HepG2 (cell line): Measurements from ENCODE around the gene TLK1. TPM values are rescaled to one million over a fixed set of nuclear protein-coding genes. Genes with fewer than 3 reads are reported as not detected.

Experiments
- ARNTL ChIP-seq: sonication (generic); formaldehyde crosslinking; IDR thresholded peaks from 2 replicates; pipeline ENCODE4 v1.4.0; 2020; ENCODE audit warnings: mild to moderate bottlenecking, missing genetic modification reagents
- CCDC6 ChIP-seq: sonication (generic); formaldehyde crosslinking; IDR thresholded peaks from 2 replicates; pipeline ENCODE4 v1.8.1; 2022; ENCODE audit warnings: mild to moderate bottlenecking, missing genetic modification reagents, moderate library complexity
- DPF2 ChIP-seq: sonication (generic); formaldehyde crosslinking; IDR thresholded peaks from 2 replicates; pipeline ENCODE4 v1.4.0; 2020; ENCODE audit warnings: mild to moderate bottlenecking, low read depth, missing genetic modification reagents, borderline replicate concordance
- DR1 ChIP-seq: sonication (generic); formaldehyde crosslinking; IDR thresholded peaks from 2 replicates; pipeline ENCODE4 v1.8.0; 2021; ENCODE audit warnings: mild to moderate bottlenecking, missing genetic modification reagents, inconsistent platforms
- FOXC1 ChIP-seq: sonication (generic); formaldehyde crosslinking; IDR thresholded peaks from 2 replicates; pipeline ENCODE4 v1.8.0; 2022; ENCODE audit warnings: mild to moderate bottlenecking, missing genetic modification reagents, borderline replicate concordance
- GABPA ChIP-seq, 2 experiments: IDR thresholded peaks; 2 replicates each; pipeline ENCODE4 v1.6.1; 2011 to 2016; ENCODE audit warnings: low read depth in 2 of 2, low read length in 1 of 2, missing biosample characterization in 1 of 2, missing genetic modification characterization in 1 of 2
- GPN1 ChIP-seq: sonication (generic); formaldehyde crosslinking; IDR thresholded peaks from 2 replicates; pipeline ENCODE4 v1.5.1; 2020; ENCODE audit warnings: missing genetic modification reagents, borderline replicate concordance
- HHEX ChIP-seq: IDR thresholded peaks from 2 replicates; pipeline ENCODE4 v1.6.1; 2016; ENCODE audit warnings: control low read depth
- HNRNPL ChIP-seq: fragments of 200-400 bp; formaldehyde crosslinking; IDR thresholded peaks from 2 replicates; pipeline ENCODE4 v1.6.1; 2017; ENCODE audit warnings: mild to moderate bottlenecking, low read depth, low read length
- HOXA3 ChIP-seq: sonication (generic); formaldehyde crosslinking; IDR thresholded peaks from 2 replicates; pipeline ENCODE4 v1.5.0; 2020; ENCODE audit warnings: missing genetic modification reagents
- KDM6A ChIP-seq: IDR thresholded peaks from 2 replicates; pipeline ENCODE4 v1.6.1; 2016; ENCODE audit warnings: low read depth
- MIER3 ChIP-seq: IDR thresholded peaks from 2 replicates; pipeline ENCODE4 v1.6.1; 2016; ENCODE audit warnings: missing compliant biosample characterization, borderline replicate concordance
- NFIC ChIP-seq: IDR thresholded peaks from 2 replicates; pipeline ENCODE4 v1.6.1; 2012; ENCODE audit warnings: mild to moderate bottlenecking, low read length, inconsistent platforms
- ZFP1 ChIP-seq: IDR thresholded peaks from 2 replicates; pipeline ENCODE4 v1.6.1; 2016
- ZNF615 ChIP-seq: sonication (generic); formaldehyde crosslinking; IDR thresholded peaks from 2 replicates; pipeline ENCODE4 v1.5.0; 2020; ENCODE audit warnings: mild to moderate bottlenecking, missing genetic modification reagents, borderline replicate concordance
- ZSCAN29 ChIP-seq: sonication (generic); formaldehyde crosslinking; conservative IDR thresholded peaks from 2 replicates; pipeline ENCODE4 v1.4.0; 2020; ENCODE audit warnings: mild to moderate bottlenecking, missing genetic modification reagents
- polyA plus RNA-seq, 8 experiments: library from polyadenylated mRNA; depleted of rRNA in 3 of 8; stranded (reverse) in 7 of 8; unstranded in 1 of 8; fragments of >200 nt; fragmentation: Illumina TruSeq in 4 of 8; extraction: Trizol in 4 of 8; gene quantifications; 2 replicates each; pipeline versions ENCODE4 v1.2.1 to v1.2.3, GENCODE V29; 2011 to 2016; ENCODE audit warnings: low read depth in 4 of 8, missing spikeins in 1 of 8, mixed read lengths in 1 of 8; ENCODE audit not compliant: insufficient read depth in 1 of 8
- total RNA-seq, 5 experiments: library from RNA; depleted of rRNA; stranded (reverse); fragments of >200 nt; fragmentation: Illumina TruSeq; extraction: Trizol; gene quantifications; 2 replicates each; pipeline ENCODE4 v1.2.3, GENCODE V29; 2016; ENCODE audit warnings: low read depth in 1 of 5
- TF ChIP-seq, protein P1 (sequence below): sonication (generic); formaldehyde crosslinking; IDR thresholded peaks from 2 replicates; pipeline ENCODE4 v1.4.0; 2020; ENCODE audit warnings: missing genetic modification reagents
- TF ChIP-seq, protein P2 (sequence below): sonication (generic); formaldehyde crosslinking; IDR thresholded peaks from 2 replicates; pipeline ENCODE4 v1.5.1; 2020; ENCODE audit warnings: mild to moderate bottlenecking, moderate library complexity, missing genetic modification reagents
- TF ChIP-seq, protein P3 (sequence below): IDR thresholded peaks from 2 replicates; pipeline ENCODE4 v1.6.1; 2016; ENCODE audit warnings: low read depth, control low read depth
- TF ChIP-seq, protein P4 (sequence below): sonication (generic); formaldehyde crosslinking; IDR thresholded peaks from 2 replicates; pipeline ENCODE4 v1.5.0; 2020; ENCODE audit warnings: missing genetic modification reagents
- TF ChIP-seq, protein P5 (sequence below): fragments of 450-650 bp; IDR thresholded peaks from 2 replicates; pipeline ENCODE4 v1.6.1; 2016
- TF ChIP-seq, protein P6 (sequence below): sonication (generic); formaldehyde crosslinking; IDR thresholded peaks from 2 replicates; pipeline ENCODE4 v1.8.0; 2022; ENCODE audit warnings: missing genetic modification reagents, mild to moderate bottlenecking, borderline replicate concordance

TLK1 gene
- total and polyA plus RNA-seq, 2 of the 13 experiments (the other 11 are each of a cell fraction or from before 2014, with no cell fraction given), result 16.8 to 28.7 TPM

DNA sequence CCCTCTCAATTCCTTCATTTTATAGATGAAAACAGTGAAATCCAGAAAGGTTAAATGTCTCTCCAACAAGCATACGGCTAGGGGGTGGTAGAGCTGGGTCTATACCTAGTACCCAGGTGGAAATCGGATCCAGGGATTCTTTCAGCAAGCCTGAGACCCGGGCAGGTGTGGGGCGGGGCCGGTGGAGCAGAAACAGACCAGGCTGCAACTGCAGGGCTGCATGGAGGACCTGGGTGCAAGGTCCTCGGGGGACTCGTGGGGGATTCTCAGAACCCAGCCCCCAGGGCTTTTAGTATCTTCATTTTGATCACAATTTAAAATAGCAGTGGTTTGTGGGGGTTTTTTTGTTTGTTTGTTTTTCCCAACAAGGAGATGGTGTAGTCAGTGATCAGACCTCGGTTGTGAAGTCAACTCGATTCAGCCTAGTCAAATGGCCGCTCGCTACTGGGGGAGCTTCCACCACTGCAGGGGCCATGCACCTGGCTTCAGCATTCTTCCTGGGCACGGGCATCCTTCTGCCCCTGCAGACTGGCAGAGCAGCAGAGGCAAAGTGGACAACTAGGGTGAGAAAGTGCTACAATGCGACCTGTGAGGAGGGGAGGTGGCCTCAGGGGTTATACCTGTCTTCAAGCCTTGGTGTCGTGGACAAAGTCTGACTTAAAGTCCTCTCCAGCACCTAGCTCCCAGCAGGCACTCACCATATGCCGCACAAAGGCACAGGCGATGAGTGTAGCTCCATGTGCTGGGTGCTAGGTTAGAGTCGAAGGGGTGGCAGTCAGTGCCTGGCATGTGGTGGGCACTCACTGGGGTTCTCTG lies 185.4 kb downstream of the TLK1 start (continued):
- TF ChIP-seq DPF2 (CRISPR knock-in tag) (no peak), KDM6A (CRISPR knock-in tag) (no peak), ZFP1 (CRISPR knock-in tag) (no peak), HOXA3 (CRISPR knock-in tag) (no peak), GABPA (IDR thresholded peaks at IDR 0.05; ENCODE audit: low read depth, low read length) (no peak), GABPA (CRISPR knock-in tag; IDR thresholded peaks at IDR 0.05; ENCODE audit: low read depth) (no peak), NFIC (no peak), HNRNPL (peak; percentile 96), ZSCAN29 (CRISPR knock-in tag) (0 out of 2 replicates have a peak, but pooled peaks have one; percentile 40), ARNTL (CRISPR knock-in tag) (0 out of 2 replicates have a peak, but pooled peaks have one; percentile 12), GPN1 (CRISPR knock-in tag) (no peak), ZNF615 (0 out of 2 replicates have a peak, but pooled peaks have one; percentile 61), HHEX (CRISPR knock-in tag) (no peak), FOXC1 (peak; percentile 42; the same call in 1 of the 2 replicates), CCDC6 (CRISPR knock-in tag) (no peak), MIER3 (no peak), DR1 (CRISPR knock-in tag) (no peak)
- TF ChIP-seq, protein P1, sequence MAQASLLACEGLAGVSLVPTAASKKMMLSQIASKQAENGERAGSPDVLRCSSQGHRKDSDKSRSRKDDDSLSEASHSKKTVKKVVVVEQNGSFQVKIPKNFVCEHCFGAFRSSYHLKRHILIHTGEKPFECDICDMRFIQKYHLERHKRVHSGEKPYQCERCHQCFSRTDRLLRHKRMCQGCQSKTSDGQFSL, result no peak
- TF ChIP-seq, protein P2, sequence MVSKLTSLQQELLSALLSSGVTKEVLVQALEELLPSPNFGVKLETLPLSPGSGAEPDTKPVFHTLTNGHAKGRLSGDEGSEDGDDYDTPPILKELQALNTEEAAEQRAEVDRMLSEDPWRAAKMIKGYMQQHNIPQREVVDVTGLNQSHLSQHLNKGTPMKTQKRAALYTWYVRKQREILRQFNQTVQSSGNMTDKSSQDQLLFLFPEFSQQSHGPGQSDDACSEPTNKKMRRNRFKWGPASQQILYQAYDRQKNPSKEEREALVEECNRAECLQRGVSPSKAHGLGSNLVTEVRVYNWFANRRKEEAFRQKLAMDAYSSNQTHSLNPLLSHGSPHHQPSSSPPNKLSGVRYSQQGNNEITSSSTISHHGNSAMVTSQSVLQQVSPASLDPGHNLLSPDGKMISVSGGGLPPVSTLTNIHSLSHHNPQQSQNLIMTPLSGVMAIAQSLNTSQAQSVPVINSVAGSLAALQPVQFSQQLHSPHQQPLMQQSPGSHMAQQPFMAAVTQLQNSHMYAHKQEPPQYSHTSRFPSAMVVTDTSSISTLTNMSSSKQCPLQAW, result no peak
- TF ChIP-seq, protein P3, sequence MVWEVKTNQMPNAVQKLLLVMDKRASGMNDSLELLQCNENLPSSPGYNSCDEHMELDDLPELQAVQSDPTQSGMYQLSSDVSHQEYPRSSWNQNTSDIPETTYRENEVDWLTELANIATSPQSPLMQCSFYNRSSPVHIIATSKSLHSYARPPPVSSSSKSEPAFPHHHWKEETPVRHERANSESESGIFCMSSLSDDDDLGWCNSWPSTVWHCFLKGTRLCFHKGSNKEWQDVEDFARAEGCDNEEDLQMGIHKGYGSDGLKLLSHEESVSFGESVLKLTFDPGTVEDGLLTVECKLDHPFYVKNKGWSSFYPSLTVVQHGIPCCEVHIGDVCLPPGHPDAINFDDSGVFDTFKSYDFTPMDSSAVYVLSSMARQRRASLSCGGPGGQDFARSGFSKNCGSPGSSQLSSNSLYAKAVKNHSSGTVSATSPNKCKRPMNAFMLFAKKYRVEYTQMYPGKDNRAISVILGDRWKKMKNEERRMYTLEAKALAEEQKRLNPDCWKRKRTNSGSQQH (CRISPR knock-in tag), result no peak
- TF ChIP-seq, protein P4, sequence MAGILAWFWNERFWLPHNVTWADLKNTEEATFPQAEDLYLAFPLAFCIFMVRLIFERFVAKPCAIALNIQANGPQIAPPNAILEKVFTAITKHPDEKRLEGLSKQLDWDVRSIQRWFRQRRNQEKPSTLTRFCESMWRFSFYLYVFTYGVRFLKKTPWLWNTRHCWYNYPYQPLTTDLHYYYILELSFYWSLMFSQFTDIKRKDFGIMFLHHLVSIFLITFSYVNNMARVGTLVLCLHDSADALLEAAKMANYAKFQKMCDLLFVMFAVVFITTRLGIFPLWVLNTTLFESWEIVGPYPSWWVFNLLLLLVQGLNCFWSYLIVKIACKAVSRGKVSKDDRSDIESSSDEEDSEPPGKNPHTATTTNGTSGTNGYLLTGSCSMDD (CRISPR knock-in tag), result no peak
- TF ChIP-seq, protein P5, sequence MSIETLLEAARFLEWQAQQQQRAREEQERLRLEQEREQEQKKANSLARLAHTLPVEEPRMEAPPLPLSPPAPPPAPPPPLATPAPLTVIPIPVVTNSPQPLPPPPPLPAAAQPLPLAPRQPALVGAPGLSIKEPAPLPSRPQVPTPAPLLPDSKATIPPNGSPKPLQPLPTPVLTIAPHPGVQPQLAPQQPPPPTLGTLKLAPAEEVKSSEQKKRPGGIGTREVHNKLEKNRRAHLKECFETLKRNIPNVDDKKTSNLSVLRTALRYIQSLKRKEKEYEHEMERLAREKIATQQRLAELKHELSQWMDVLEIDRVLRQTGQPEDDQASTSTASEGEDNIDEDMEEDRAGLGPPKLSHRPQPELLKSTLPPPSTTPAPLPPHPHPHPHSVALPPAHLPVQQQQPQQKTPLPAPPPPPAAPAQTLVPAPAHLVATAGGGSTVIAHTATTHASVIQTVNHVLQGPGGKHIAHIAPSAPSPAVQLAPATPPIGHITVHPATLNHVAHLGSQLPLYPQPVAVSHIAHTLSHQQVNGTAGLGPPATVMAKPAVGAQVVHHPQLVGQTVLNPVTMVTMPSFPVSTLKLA, result no peak
- TF ChIP-seq, protein P6, sequence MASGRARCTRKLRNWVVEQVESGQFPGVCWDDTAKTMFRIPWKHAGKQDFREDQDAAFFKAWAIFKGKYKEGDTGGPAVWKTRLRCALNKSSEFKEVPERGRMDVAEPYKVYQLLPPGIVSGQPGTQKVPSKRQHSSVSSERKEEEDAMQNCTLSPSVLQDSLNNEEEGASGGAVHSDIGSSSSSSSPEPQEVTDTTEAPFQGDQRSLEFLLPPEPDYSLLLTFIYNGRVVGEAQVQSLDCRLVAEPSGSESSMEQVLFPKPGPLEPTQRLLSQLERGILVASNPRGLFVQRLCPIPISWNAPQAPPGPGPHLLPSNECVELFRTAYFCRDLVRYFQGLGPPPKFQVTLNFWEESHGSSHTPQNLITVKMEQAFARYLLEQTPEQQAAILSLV (CRISPR knock-in tag), result 0 out of 2 replicates have a peak, but pooled peaks have one; percentile 59
